Measurements from ENCODE around the gene GM2A.

The GM2A gene

DNA sequence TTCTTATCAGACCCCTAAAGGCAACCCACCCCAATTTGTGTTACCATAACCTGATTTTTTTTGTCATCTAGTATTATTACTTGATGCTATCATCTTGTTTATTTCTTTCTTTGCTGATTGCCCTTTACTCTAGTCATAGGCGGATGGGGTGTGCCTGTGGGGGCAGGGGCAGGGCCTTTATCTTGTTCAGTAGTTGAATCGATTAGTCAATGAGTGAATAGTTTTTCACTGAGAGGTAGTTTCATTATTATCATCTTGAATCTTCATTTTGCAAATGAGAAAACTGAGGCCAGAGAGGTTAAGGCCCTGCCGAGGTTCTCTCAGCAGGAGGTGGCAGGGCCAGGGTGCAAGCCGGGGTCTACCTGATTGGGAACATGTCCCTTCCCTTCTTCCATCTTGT lies 9.4 kb upstream of the GM2A start:
- TF ChIP-seq, protein P1, sequence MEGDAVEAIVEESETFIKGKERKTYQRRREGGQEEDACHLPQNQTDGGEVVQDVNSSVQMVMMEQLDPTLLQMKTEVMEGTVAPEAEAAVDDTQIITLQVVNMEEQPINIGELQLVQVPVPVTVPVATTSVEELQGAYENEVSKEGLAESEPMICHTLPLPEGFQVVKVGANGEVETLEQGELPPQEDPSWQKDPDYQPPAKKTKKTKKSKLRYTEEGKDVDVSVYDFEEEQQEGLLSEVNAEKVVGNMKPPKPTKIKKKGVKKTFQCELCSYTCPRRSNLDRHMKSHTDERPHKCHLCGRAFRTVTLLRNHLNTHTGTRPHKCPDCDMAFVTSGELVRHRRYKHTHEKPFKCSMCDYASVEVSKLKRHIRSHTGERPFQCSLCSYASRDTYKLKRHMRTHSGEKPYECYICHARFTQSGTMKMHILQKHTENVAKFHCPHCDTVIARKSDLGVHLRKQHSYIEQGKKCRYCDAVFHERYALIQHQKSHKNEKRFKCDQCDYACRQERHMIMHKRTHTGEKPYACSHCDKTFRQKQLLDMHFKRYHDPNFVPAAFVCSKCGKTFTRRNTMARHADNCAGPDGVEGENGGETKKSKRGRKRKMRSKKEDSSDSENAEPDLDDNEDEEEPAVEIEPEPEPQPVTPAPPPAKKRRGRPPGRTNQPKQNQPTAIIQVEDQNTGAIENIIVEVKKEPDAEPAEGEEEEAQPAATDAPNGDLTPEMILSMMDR (IDR thresholded peaks at IDR 0.05; ENCODE audit: insufficient read depth, missing control alignments): no peak
- FAIRE-seq (no peak), DNase-seq (ENCODE audit: insufficient read length, low spot score) (no peak)

- FAIRE-seq (no peak), DNase-seq (ENCODE audit: insufficient read length, low spot score) (no peak)
- TF ChIP-seq, protein P1 (IDR thresholded peaks at IDR 0.05; ENCODE audit: insufficient read depth, missing control alignments): no peak
Observed at GRCh38 chr5:151244206-151244605, 8.8 kb upstream of the GM2A start.

DNA sequence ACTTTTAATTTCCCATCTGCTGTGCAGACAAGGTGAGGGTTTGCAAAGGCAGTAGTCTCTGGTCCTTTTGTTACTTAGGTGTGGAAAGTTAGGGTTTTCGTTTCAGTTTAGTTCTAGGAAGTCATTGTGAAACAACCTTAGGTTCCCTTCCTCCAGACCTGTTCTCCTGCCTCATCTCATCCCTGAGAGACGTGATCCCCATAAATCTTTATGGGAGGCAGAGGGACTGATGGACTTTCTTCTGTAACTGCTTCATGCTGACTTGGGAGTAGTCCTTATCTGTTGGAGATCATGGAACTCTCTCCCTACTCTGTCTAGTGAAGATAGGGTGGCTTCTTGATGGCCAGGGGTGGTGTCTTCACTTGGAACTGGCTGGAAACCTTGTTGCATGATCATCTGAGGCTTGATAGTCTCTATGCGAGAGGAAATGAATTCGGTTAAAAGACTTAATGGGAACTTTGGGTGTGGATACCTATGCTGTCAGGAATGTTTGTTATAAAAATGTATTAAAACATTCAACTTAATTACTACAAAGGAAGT lies 7.2 kb upstream of the GM2A start:
- FAIRE-seq (no peak), DNase-seq (ENCODE audit: insufficient read length, low spot score) (no peak)
- TF ChIP-seq, protein P1 (IDR thresholded peaks at IDR 0.05; ENCODE audit: insufficient read depth, missing control alignments): no peak

- TF ChIP-seq, protein P1 (IDR thresholded peaks at IDR 0.05; ENCODE audit: insufficient read depth, missing control alignments): no peak
- no peak for FAIRE-seq
- no peak for DNase-seq (ENCODE audit: insufficient read length, low spot score)
Observed at GRCh38 chr5:151248651-151249050, 4.3 kb upstream of the GM2A start.

GRCh38 chr5:151249281-151249680 lies 3.7 kb upstream of the GM2A start:
- TF ChIP-seq, protein P1 (IDR thresholded peaks at IDR 0.05; ENCODE audit: insufficient read depth, missing control alignments): no peak
- no peak for DNase-seq (ENCODE audit: insufficient read length, low spot score)
- FAIRE-seq: no peak

DNA sequence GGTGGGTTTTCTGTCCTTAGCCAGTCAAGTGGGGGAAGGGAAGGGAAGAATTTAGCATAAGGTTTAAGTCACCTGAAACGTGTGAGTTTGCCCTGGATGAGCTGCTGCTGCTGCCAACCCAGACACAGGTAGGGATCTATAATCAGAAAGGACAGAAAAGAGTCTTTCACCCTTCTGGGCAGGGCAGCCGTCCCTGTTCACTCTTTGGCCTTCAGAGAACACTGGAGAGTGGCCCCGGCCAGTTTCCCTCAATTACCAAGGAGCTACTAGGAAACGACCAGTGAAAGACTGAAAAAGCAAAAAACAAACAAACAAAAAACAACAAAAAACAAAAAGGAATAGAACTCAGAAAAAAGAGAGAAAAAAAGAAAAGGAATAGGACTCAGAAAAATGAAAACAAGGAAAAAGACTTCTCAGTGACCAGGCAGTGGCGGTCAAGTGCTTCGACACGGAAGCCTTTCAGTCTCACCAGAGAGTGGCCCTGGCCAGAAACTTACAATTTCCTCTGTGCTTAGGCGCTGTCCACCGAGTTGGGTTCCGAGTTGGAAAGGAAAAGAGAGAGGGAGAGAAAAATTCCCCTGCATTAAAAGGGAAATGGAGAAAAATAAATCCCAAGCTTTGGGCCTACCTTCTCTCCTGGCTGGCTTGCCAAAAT lies 2.5 kb upstream of the GM2A start:
- no peak for DNase-seq (ENCODE audit: insufficient read length, low spot score)
- no peak for FAIRE-seq
- TF ChIP-seq, protein P1 (IDR thresholded peaks at IDR 0.05; ENCODE audit: insufficient read depth, missing control alignments): no peak

DNA sequence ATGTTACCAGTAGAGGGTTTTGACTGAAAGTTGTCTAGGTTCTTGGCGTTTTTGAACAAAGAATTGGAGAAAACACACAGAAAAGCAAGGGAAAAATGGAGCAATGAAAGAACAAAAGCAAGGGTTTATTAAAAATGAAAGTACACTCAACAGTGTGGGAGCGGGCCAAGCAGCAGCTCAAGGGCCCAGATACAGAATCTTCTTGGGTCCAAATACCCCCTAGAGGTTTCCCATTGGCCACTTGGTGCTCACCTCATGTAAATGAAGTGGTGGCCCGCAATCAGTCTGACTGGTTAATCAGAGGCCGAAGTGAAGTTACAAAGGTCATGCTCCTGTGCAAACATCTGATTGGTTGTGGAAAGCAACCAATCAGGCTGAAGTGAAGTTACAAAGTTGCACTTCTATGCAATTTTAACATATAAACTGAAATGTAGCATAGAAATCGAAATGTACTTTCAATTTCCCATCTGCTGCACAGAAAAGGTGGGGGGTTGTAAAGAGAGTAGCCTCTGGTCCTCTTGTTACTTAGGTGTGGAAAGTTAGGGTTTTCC lies 1.9 kb upstream of the GM2A start:
- TF ChIP-seq, protein P1 (IDR thresholded peaks at IDR 0.05; ENCODE audit: insufficient read depth, missing control alignments): no peak
- no peak for DNase-seq (ENCODE audit: insufficient read length, low spot score)
- no peak for FAIRE-seq

Measured in D721Med (cell line).